HEK293 (cell line): ENCODE measurements around the gene LDLRAD3.

Source experiments
- CTCF ChIA-PET: fragments of 350-600 bp; formaldehyde crosslinking; extraction: SDS; loops from one replicate; lab custom pipeline; 2021; ENCODE audit warnings: antibody characterized with exemption; lab: Yijun Ruan, JAX
- POLR2A ChIA-PET: fragments of 300-600 bp; formaldehyde crosslinking; extraction: SDS; loops from one replicate; lab custom pipeline; 2020; ENCODE audit warnings: antibody characterized with exemption, inconsistent platforms; lab: Yijun Ruan, JAX
- H3K27ac ChIP-seq: fragments of 200-500 bp; sonication (Bioruptor generic); 2 replicates; pipeline ENCODE4 v1.5.1; 2014; ENCODE audit warnings: low read depth, low read length, control low read depth, inconsistent platforms; ENCODE audit errors: extremely low read depth
- H3K36me3 ChIP-seq, 2 experiments: fragments of 200-500 bp in 1 of 2; sonication (Bioruptor generic) in 1 of 2; 1 replicate in 1 of 2; 2 replicates in 1 of 2; pipeline ENCODE4 v1.5.1; 2014 to 2017; ENCODE audit warnings: inconsistent platforms in 2 of 2, low read length in 2 of 2; ENCODE audit not compliant: control insufficient read depth in 2 of 2, insufficient read depth in 1 of 2
- H3K4me1 ChIP-seq: fragments of 200-500 bp; sonication (Bioruptor generic); 2 replicates; pipeline ENCODE4 v1.5.1; 2014; ENCODE audit warnings: mild to moderate bottlenecking, low read length, inconsistent platforms; ENCODE audit not compliant: control insufficient read depth, insufficient read depth
- H3K4me3 ChIP-seq: 2 replicates; pipeline ENCODE4 v1.5.1; 2011; ENCODE audit warnings: low read depth, mild to moderate bottlenecking, control low read depth, low read length, moderate library complexity
- H3K9me3 ChIP-seq: fragments of 200-500 bp; sonication (Bioruptor generic); 2 replicates; pipeline ENCODE4 v1.5.1; 2014; ENCODE audit warnings: low read depth, low read length, inconsistent platforms; ENCODE audit not compliant: control insufficient read depth, insufficient read depth
- ATF2 ChIP-seq: fragments of 450-650 bp; formaldehyde crosslinking; IDR thresholded peaks from 2 replicates; pipeline ENCODE4 v1.5.1; 2016; ENCODE audit warnings: missing biosample characterization, missing genetic modification characterization, low read depth
- FEZF1 ChIP-seq: fragments of 450-650 bp; formaldehyde crosslinking; IDR thresholded peaks from 2 replicates; pipeline ENCODE4 v1.5.1; 2016; ENCODE audit warnings: missing biosample characterization, missing genetic modification characterization
- GLI2 ChIP-seq: fragments of 450-650 bp; formaldehyde crosslinking; IDR thresholded peaks from 2 replicates; pipeline ENCODE4; 2017; ENCODE audit warnings: missing biosample characterization, missing genetic modification characterization, low read depth, borderline replicate concordance
- HOXC10 ChIP-seq: sonication (generic); formaldehyde crosslinking; IDR thresholded peaks from 2 replicates; pipeline ENCODE4 v1.8.1; 2023; ENCODE audit warnings: mild to moderate bottlenecking, missing genetic modification reagents
- TCF7L2 ChIP-seq: IDR thresholded peaks from 2 replicates; pipeline ENCODE4 v1.6.1; 2011; ENCODE audit warnings: low read depth, mild to moderate bottlenecking, inconsistent platforms, low read length, moderate library complexity, borderline replicate concordance
- ZBTB1 ChIP-seq: fragments of 450-650 bp; formaldehyde crosslinking; IDR thresholded peaks from 2 replicates; pipeline ENCODE4 v1.5.1; 2016; ENCODE audit warnings: missing biosample characterization, missing genetic modification characterization
- ZBTB20 ChIP-seq: fragments of 450-650 bp; formaldehyde crosslinking; IDR thresholded peaks from 2 replicates; pipeline ENCODE4 v1.5.1; 2016; ENCODE audit warnings: missing biosample characterization, missing genetic modification characterization
- ZFP41 ChIP-seq: fragments of 450-650 bp; formaldehyde crosslinking; IDR thresholded peaks from 2 replicates; pipeline ENCODE4 v1.5.1; 2016; ENCODE audit warnings: missing biosample characterization, missing genetic modification characterization, borderline replicate concordance
- ZNF133 ChIP-seq: fragments of 450-650 bp; formaldehyde crosslinking; IDR thresholded peaks from 2 replicates; pipeline ENCODE4 v1.5.1; 2016; ENCODE audit warnings: missing biosample characterization, missing genetic modification characterization
- ZNF138 ChIP-seq: fragments of 450-650 bp; formaldehyde crosslinking; IDR thresholded peaks from 2 replicates; pipeline ENCODE4 v1.5.1; 2016; ENCODE audit warnings: missing biosample characterization, missing genetic modification characterization, borderline replicate concordance
- ZNF19 ChIP-seq: fragments of 450-650 bp; formaldehyde crosslinking; IDR thresholded peaks from 2 replicates; pipeline ENCODE4; 2016; ENCODE audit warnings: missing biosample characterization, missing genetic modification characterization, low read depth
- ZNF24 ChIP-seq: fragments of 450-650 bp; formaldehyde crosslinking; IDR thresholded peaks from 2 replicates; pipeline ENCODE4 v1.5.1; 2016; ENCODE audit warnings: missing biosample characterization, missing genetic modification characterization
- ZNF292 ChIP-seq: fragments of 450-650 bp; formaldehyde crosslinking; IDR thresholded peaks from 2 replicates; pipeline ENCODE4 v1.5.1; 2016; ENCODE audit warnings: low read depth, missing biosample characterization, missing genetic modification characterization, borderline replicate concordance
- ZNF341 ChIP-seq: fragments of 450-650 bp; formaldehyde crosslinking; IDR thresholded peaks from 2 replicates; pipeline ENCODE4; 2016; ENCODE audit warnings: low read depth, missing biosample characterization, missing genetic modification characterization
- ZNF513 ChIP-seq: fragments of 450-650 bp; IDR thresholded peaks from 2 replicates; pipeline ENCODE4 v1.5.1; 2018; ENCODE audit warnings: missing biosample characterization, missing genetic modification characterization
- ZNF585B ChIP-seq: fragments of 450-650 bp; formaldehyde crosslinking; IDR thresholded peaks from 2 replicates; pipeline ENCODE4 v1.5.1; 2016; ENCODE audit warnings: missing biosample characterization, missing genetic modification characterization
- ZNF621 ChIP-seq: fragments of 450-650 bp; formaldehyde crosslinking; IDR thresholded peaks from 2 replicates; pipeline ENCODE4 v1.5.1; 2017; ENCODE audit warnings: missing biosample characterization, missing genetic modification characterization
- ZNF692 ChIP-seq: fragments of 450-650 bp; formaldehyde crosslinking; IDR thresholded peaks from 2 replicates; pipeline ENCODE4 v1.5.1; 2016; ENCODE audit warnings: missing biosample characterization, missing genetic modification characterization
- ZNF791 ChIP-seq: fragments of 450-650 bp; formaldehyde crosslinking; IDR thresholded peaks from 2 replicates; pipeline ENCODE4 v1.5.1; 2016; ENCODE audit warnings: missing biosample characterization, missing genetic modification characterization
- TF ChIP-seq, protein P1 (sequence below): fragments of 450-650 bp; formaldehyde crosslinking; IDR thresholded peaks from 2 replicates; pipeline ENCODE4 v1.5.1; 2016; ENCODE audit warnings: missing biosample characterization, missing genetic modification characterization
- TF ChIP-seq, protein P2 (sequence below): fragments of 450-650 bp; formaldehyde crosslinking; IDR thresholded peaks from 2 replicates; pipeline ENCODE4 v1.5.1; 2017; ENCODE audit warnings: missing biosample characterization, mild to moderate bottlenecking, missing genetic modification characterization, moderate library complexity
- TF ChIP-seq, protein P3 (sequence below): fragments of 450-650 bp; formaldehyde crosslinking; IDR thresholded peaks from 2 replicates; pipeline ENCODE4 v1.5.1; 2017; ENCODE audit warnings: missing biosample characterization, missing genetic modification characterization

LDLRAD3 gene

GRCh38 chr11:36048496-36049247 is 104.8 kb downstream of the LDLRAD3 start:
- Histone ChIP-seq H3K4me1 (peaks cover 7% of the 10 kb centered on the region), H3K27ac (no peak overlapping the region), H3K4me3 (no peak overlapping the region), H3K9me3 (no peaks in the 10 kb centered on the region), H3K36me3 (no peaks in the 10 kb centered on the region)
- TF ChIP-seq ZBTB1 (tag by site-specific recombination) (no peak), ZNF585B (tag by site-specific recombination) (no peak), GLI2 (no peak), HOXC10 (no peak), ZNF133 (tag by site-specific recombination) (no peak), ZNF791 (tag by site-specific recombination) (no peak), ZNF19 (tag by site-specific recombination) (no peak), ZNF341 (tag by site-specific recombination) (no peak), ZNF138 (no peak), ZFP41 (no peak), ZNF292 (tag by site-specific recombination) (no peak), ZNF513 (tag by site-specific recombination) (no peak), ATF2 (tag by site-specific recombination) (no peak), ZNF621 (tag by site-specific recombination) (no peak), ZNF24 (no peak)
- TF ChIP-seq, protein P1, sequence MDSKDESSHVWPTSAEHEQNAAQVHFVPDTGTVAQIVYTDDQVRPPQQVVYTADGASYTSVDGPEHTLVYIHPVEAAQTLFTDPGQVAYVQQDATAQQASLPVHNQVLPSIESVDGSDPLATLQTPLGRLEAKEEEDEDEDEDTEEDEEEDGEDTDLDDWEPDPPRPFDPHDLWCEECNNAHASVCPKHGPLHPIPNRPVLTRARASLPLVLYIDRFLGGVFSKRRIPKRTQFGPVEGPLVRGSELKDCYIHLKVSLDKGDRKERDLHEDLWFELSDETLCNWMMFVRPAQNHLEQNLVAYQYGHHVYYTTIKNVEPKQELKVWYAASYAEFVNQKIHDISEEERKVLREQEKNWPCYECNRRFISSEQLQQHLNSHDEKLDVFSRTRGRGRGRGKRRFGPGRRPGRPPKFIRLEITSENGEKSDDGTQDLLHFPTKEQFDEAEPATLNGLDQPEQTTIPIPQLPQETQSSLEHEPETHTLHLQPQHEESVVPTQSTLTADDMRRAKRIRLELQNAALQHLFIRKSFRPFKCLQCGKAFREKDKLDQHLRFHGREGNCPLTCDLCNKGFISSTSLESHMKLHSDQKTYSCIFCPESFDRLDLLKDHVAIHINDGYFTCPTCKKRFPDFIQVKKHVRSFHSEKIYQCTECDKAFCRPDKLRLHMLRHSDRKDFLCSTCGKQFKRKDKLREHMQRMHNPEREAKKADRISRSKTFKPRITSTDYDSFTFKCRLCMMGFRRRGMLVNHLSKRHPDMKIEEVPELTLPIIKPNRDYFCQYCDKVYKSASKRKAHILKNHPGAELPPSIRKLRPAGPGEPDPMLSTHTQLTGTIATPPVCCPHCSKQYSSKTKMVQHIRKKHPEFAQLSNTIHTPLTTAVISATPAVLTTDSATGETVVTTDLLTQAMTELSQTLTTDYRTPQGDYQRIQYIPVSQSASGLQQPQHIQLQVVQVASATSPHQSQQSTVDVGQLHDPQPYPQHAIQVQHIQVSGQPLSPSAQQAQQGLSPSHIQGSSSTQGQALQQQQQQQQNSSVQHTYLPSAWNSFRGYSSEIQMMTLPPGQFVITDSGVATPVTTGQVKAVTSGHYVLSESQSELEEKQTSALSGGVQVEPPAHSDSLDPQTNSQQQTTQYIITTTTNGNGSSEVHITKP: no peak
- ChIA-PET POLR2A (no interaction called here), CTCF (interaction anchor here (0.6 to 2.3 kb wide), 5 partner anchors 8 to 227 kb away, joined by 3 to 13 read pairs (median 3); no protein-coding TSS in a partner anchor)

DNA sequence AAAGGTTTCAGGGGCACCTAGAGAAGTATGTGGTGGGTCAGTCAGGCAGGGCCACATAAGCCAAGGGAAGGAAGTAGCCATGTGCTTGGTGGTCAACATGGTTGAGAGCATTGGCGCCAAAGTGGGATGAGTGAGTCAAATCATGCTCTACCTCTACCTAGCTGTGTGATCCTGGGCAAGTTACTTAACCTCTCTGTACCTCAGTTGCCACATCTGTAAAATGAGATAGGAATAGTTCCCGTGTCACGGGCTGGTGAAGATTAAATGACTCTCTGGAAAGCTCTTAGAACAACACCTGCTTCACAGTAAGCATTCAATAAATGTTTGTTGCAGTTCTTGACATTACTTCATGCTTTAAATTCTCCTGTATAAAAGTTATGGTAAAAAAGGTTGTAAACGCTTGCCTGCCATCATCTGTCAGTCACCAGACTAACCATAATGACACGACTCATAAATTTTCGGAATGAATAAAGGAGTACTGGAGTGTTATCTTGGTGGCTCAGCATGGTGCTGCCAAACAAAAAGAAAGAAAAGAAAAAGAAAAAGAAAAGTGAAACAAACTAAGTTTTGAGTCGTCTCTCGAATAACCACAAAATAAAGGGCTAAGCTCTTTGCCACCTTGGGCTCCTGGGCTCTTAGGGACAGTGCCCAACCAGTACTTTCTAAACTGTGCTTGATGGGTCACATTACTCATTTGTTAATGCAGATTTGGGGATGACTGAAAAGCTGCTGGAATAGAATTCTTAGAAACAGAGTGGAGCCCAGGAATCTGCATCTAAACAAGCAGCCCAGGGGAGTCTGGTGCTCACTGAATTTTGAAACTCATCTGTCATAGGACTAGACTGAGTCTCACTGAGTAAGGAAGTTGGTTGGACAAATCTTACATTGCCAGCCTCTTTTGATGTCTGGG is 107.6 kb downstream of the LDLRAD3 start:
- CTCF ChIA-PET: interaction anchor here (0.6 to 2.4 kb wide), 4 partner anchors 9 to 229 kb away, joined by 3 to 16 read pairs (median 4); no protein-coding TSS in a partner anchor
- H3K9me3 ChIP-seq: no peaks in the 10 kb centered on the region
- no peaks in the 10 kb centered on the region for H3K36me3 ChIP-seq
- H3K4me1 ChIP-seq: peaks cover 7% of the 10 kb centered on the region
- H3K27ac ChIP-seq: no peak overlapping the region
- no peak overlapping the region for H3K4me3 ChIP-seq
- POLR2A ChIA-PET: no interaction called here
- TF ChIP-seq, protein P2, sequence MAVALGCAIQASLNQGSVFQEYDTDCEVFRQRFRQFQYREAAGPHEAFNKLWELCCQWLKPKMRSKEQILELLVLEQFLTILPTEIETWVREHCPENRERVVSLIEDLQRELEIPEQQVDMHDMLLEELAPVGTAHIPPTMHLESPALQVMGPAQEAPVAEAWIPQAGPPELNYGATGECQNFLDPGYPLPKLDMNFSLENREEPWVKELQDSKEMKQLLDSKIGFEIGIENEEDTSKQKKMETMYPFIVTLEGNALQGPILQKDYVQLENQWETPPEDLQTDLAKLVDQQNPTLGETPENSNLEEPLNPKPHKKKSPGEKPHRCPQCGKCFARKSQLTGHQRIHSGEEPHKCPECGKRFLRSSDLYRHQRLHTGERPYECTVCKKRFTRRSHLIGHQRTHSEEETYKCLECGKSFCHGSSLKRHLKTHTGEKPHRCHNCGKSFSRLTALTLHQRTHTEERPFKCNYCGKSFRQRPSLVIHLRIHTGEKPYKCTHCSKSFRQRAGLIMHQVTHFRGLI (tag by site-specific recombination): peak; percentile 86
- TF ChIP-seq, protein P3, sequence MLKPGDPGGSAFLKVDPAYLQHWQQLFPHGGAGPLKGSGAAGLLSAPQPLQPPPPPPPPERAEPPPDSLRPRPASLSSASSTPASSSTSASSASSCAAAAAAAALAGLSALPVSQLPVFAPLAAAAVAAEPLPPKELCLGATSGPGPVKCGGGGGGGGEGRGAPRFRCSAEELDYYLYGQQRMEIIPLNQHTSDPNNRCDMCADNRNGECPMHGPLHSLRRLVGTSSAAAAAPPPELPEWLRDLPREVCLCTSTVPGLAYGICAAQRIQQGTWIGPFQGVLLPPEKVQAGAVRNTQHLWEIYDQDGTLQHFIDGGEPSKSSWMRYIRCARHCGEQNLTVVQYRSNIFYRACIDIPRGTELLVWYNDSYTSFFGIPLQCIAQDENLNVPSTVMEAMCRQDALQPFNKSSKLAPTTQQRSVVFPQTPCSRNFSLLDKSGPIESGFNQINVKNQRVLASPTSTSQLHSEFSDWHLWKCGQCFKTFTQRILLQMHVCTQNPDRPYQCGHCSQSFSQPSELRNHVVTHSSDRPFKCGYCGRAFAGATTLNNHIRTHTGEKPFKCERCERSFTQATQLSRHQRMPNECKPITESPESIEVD (tag by site-specific recombination): peak; percentile 83
- TF ChIP-seq FEZF1 (tag by site-specific recombination) (peak; percentile 53; the same call in 1 of the 2 replicates), ZBTB20 (tag by site-specific recombination) (peak; percentile 75), ZNF692 (tag by site-specific recombination) (no peak), TCF7L2 (peak; percentile 92)
